ENCODE measurements around the gene PATZ1. TPM values are rescaled to one million over a fixed set of nuclear protein-coding genes. Genes with fewer than 3 reads are reported as not detected.

PATZ1 gene
- total and polyA plus RNA-seq, 2 of the 8 experiments (the other 6 are each of a cell fraction or from before 2014, with no cell fraction given): 62.1 to 70.9 TPM

- no peak overlapping the region for H3K4me3 ChIP-seq (ENCODE audit: extremely low read depth in 1 of 4, insufficient read depth in 2 of 4, low read depth in 3 of 4, low read length in 4 of 4)
- CTCF ChIA-PET (ENCODE audit: partially characterized antibody): interaction anchor here (0.6 kb wide), 1 partner anchor 82 kb away, joined by 3 read pairs; no protein-coding TSS in a partner anchor
- no peak overlapping the region for H3K4me2 ChIP-seq (ENCODE audit: insufficient read depth in 1 of 2, low read depth in 2 of 2, low read length in 2 of 2)
- no peak overlapping the region for H3K56ac ChIP-seq (replicated peaks; ENCODE audit: insufficient read length, low read depth, low read length)
- H2BK20ac ChIP-seq (ENCODE audit: low read length): no peak overlapping the region
- no peak overlapping the region for H3K14ac ChIP-seq (ENCODE audit: insufficient read length)
- no peak overlapping the region for H2BK120ac ChIP-seq (replicated peaks; ENCODE audit: low read depth, low read length)
- H2BK15ac ChIP-seq (ENCODE audit: low read length): no peak overlapping the region
- no peak overlapping the region for H2AK5ac ChIP-seq (ENCODE audit: low read depth, low read length)
- FAIRE-seq (no peak), DNase-seq (ENCODE audit: low read depth in 1 of 2, low spot score in 2 of 2) (no peak)
- H3K4me1 ChIP-seq (replicated peaks in 1 of 4; ENCODE audit: control insufficient read depth in 3 of 4, insufficient read depth in 4 of 4, low read length in 3 of 4): no peaks in the 10 kb centered on the region
- H4K20me1 ChIP-seq (replicated peaks in 1 of 2; ENCODE audit: control insufficient read depth in 1 of 2, insufficient read depth in 2 of 2, low read length in 2 of 2): no peaks in the 10 kb centered on the region
- no peak overlapping the region for H3K27ac ChIP-seq (ENCODE audit: low read depth, low read length)
- H4K91ac ChIP-seq (replicated peaks; ENCODE audit: insufficient read length, low read length): no peak overlapping the region
- no peak overlapping the region for H2BK12ac ChIP-seq (ENCODE audit: low read depth, low read length)
- no peaks in the 10 kb centered on the region for H3K23me2 ChIP-seq (ENCODE audit: low read depth, low read length)
- H4K5ac ChIP-seq (ENCODE audit: insufficient read length, low read depth, low read length): no peak overlapping the region
- no peaks in the 10 kb centered on the region for H3K9me3 ChIP-seq (ENCODE audit: insufficient read depth in 2 of 2, low read depth in 1 of 2, low read length in 1 of 2)
- no peak overlapping the region for H2AFZ ChIP-seq (ENCODE audit: low read length)
- no peak overlapping the region for H2BK5ac ChIP-seq (ENCODE audit: low read depth, low read length)
- 85% methylated on average over 3 of the region's 3 CpGs; no CpG with 5 or more reads in 1 of the 2 experiments for WGBS, 2 experiments (ENCODE audit: extremely low coverage in 1 of 2, insufficient coverage in 1 of 2, insufficient read length in 1 of 2, insufficient replicate concordance in 2 of 2, low coverage in 1 of 2, low lambda C conversion rate in 2 of 2, missing lambda C conversion rate in 1 of 2)
- no peak overlapping the region for H3K23ac ChIP-seq (ENCODE audit: insufficient read length)
- no peaks in the 10 kb centered on the region for H3K79me2 ChIP-seq (ENCODE audit: control insufficient read depth in 1 of 2, insufficient read depth in 2 of 2, low read length in 2 of 2)
- no peak overlapping the region for H4K8ac ChIP-seq (ENCODE audit: extremely low read depth, insufficient read depth, low read length)
- no peak overlapping the region for H3K18ac ChIP-seq (ENCODE audit: extremely low read depth, low read length)
- H3K36me3 ChIP-seq (ENCODE audit: control insufficient read depth in 2 of 4, insufficient read depth in 4 of 4, low read length in 3 of 4): no peaks in the 10 kb centered on the region
- no peaks in the 10 kb centered on the region for H3K27me3 ChIP-seq (replicated peaks in 1 of 4; ENCODE audit: control insufficient read depth in 3 of 4, extremely low read depth in 1 of 4, insufficient read depth in 3 of 4, low read length in 3 of 4)
- H3K9ac ChIP-seq (replicated peaks in 1 of 4; ENCODE audit: extremely low read depth in 1 of 4, low read depth in 3 of 4, low read length in 3 of 4): no peak overlapping the region
- H3K4ac ChIP-seq (replicated peaks; ENCODE audit: insufficient read length, low read depth, low read length): no peak overlapping the region
- H3K79me1 ChIP-seq (ENCODE audit: low read depth, low read length): no peaks in the 10 kb centered on the region
- POLR2A ChIA-PET (ENCODE audit: partially characterized antibody): interaction anchor here (1.2 to 1.5 kb wide), 2 partner anchors 9 to 21 kb away, joined by 3 to 4 read pairs; partner anchors contain the start of gene DRG1
- no peak for TF ChIP-seq JUND (IDR thresholded peaks at IDR 0.05; ENCODE audit: low read length)
- no peak for TF ChIP-seq KDM5A (IDR thresholded peaks at IDR 0.05; ENCODE audit: low read length)
- TF ChIP-seq TCF12 (IDR thresholded peaks at IDR 0.05; ENCODE audit: low read depth, low read length): no peak
- no peak for TF ChIP-seq NANOG (IDR thresholded peaks at IDR 0.05; ENCODE audit: insufficient read depth, low read depth, low read length, poor library complexity, severe bottlenecking)
- TF ChIP-seq SP2 (IDR thresholded peaks at IDR 0.05; ENCODE audit: low read length): no peak
- TF ChIP-seq SRF (IDR thresholded peaks at IDR 0.05; ENCODE audit: low read depth, low read length): no peak
- TF ChIP-seq KDM1A (IDR thresholded peaks at IDR 0.05; ENCODE audit: borderline replicate concordance, low read length): no peak
- TF ChIP-seq, protein P1, sequence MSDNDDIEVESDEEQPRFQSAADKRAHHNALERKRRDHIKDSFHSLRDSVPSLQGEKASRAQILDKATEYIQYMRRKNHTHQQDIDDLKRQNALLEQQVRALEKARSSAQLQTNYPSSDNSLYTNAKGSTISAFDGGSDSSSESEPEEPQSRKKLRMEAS (IDR thresholded peaks at IDR 0.05): no peak
- no peak for TF ChIP-seq FOSL1 (IDR thresholded peaks at IDR 0.05; ENCODE audit: insufficient read depth, low read depth, low read length)
- TF ChIP-seq POLR2A (IDR thresholded peaks at IDR 0.05; ENCODE audit: control extremely low read depth in 1 of 2, low read depth in 2 of 2, low read length in 2 of 2): no peak
- TF ChIP-seq TAF7 (optimal IDR thresholded peaks at IDR 0.05; ENCODE audit: borderline replicate concordance, low read depth, low read length): no peak
- no peak for TF ChIP-seq PHF8 (conservative IDR thresholded peaks at IDR 0.05; ENCODE audit: low read depth, low read length)
- no peak for TF ChIP-seq CBX8 (IDR thresholded peaks at IDR 0.05; ENCODE audit: borderline replicate concordance, low read depth, low read length)
- TF ChIP-seq GABPA (IDR thresholded peaks at IDR 0.05; ENCODE audit: borderline replicate concordance, insufficient read depth, low read length): no peak
- no peak for TF ChIP-seq SIRT6 (IDR thresholded peaks at IDR 0.05; ENCODE audit: low read length)
- no peak for TF ChIP-seq NRF1 (IDR thresholded peaks at IDR 0.05; ENCODE audit: low read depth, low read length)
These were observed 32.0 kb upstream of the PATZ1 start for GRCh38 chr22:31378123-31378522.
